ENCODE data around the gene GTF3C1.
A peak's percentile ranks its signal among the peaks of the same experiment; 100 is the strongest.
"Not testable (repeated sequence)": the region's sequence is repeated elsewhere in the genome, so short reads cannot be mapped to it uniquely, and the experiment has no call there.

GTF3C1 gene

GRCh38 chr16:27579087-27579980 is 29.6 kb upstream of the GTF3C1 start:
- peak; percentile 53 for DNase-seq (ENCODE audit: low read depth)
- no peak overlapping the region for H3K4me3 ChIP-seq (ENCODE audit: low read length)
- no peak for TF ChIP-seq CTCF (conservative IDR thresholded peaks at IDR 0.05; ENCODE audit: low read depth, low read length)

GRCh38 chr16:27576729-27577128 is 27.0 kb upstream of the GTF3C1 start:
- DNase-seq (ENCODE audit: low read depth): no peak
- TF ChIP-seq CTCF (conservative IDR thresholded peaks at IDR 0.05; ENCODE audit: low read depth, low read length): no peak
- H3K4me3 ChIP-seq (ENCODE audit: low read length): no peak overlapping the region

- DNase-seq (ENCODE audit: low read depth): no peak
- H3K4me3 ChIP-seq (ENCODE audit: low read length): no peak overlapping the region
- TF ChIP-seq CTCF (conservative IDR thresholded peaks at IDR 0.05; ENCODE audit: low read depth, low read length): no peak
Observed at GRCh38 chr16:27572711-27573110, 23.0 kb upstream of the GTF3C1 start.

GRCh38 chr16:27571433-27572326 is 22.0 kb upstream of the GTF3C1 start:
- no peak for TF ChIP-seq CTCF (conservative IDR thresholded peaks at IDR 0.05; ENCODE audit: low read depth, low read length)
- no peak overlapping the region for H3K4me3 ChIP-seq (ENCODE audit: low read length)
- DNase-seq (ENCODE audit: low read depth): peak; percentile 8

GRCh38 chr16:27570986-27571385 is 21.3 kb upstream of the GTF3C1 start:
- H3K4me3 ChIP-seq (ENCODE audit: low read length); DNase-seq (ENCODE audit: low read depth): not testable (repeated sequence)

- no peak for DNase-seq (ENCODE audit: low read depth)
- TF ChIP-seq CTCF (conservative IDR thresholded peaks at IDR 0.05; ENCODE audit: low read depth, low read length): no peak
- H3K4me3 ChIP-seq (ENCODE audit: low read length): no peak overlapping the region
Observed at GRCh38 chr16:27568077-27568476, 18.4 kb upstream of the GTF3C1 start.

- no peak overlapping the region for H3K4me3 ChIP-seq (ENCODE audit: low read length)
- TF ChIP-seq CTCF (conservative IDR thresholded peaks at IDR 0.05; ENCODE audit: low read depth, low read length): no peak
- DNase-seq (ENCODE audit: low read depth): no peak
Observed at GRCh38 chr16:27566417-27566816, 16.7 kb upstream of the GTF3C1 start.
